ENCODE measurements around the gene SALL1.

DNA sequence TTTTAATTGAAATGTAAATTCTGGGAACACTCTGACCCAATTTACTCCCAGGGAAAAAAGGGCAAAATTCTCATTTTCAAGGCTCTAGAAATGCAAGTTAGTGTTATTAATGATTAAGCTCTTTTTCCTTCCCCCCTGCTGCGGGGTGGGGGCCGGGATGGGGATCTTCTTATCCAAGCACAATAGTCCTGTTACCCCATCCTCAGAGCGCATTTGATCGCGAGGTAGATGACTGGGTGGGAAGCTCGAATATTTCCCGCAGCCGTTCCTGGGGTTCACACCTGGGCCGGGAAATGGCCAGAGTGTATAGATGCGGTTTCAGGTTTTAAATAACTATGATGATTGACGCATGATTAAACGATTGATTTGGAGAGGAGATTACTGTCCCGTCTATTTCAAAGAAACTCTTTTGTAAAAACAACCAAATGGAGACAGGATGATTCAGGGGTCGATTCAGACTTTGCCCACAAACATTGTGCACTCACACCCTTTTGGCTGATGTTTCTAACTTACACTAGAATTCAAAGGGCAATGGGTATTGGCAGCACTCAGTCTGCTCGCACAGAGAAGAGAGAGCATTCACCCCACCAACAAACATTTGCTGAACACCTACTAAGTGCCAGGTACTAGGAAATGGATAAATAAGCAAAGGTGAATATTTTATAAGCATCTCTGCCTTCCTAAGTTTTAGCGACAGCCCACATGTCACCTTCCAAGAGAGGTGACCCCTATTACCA, 55.0 kb downstream of the SALL1 start:
- TF ChIP-seq, protein P1, sequence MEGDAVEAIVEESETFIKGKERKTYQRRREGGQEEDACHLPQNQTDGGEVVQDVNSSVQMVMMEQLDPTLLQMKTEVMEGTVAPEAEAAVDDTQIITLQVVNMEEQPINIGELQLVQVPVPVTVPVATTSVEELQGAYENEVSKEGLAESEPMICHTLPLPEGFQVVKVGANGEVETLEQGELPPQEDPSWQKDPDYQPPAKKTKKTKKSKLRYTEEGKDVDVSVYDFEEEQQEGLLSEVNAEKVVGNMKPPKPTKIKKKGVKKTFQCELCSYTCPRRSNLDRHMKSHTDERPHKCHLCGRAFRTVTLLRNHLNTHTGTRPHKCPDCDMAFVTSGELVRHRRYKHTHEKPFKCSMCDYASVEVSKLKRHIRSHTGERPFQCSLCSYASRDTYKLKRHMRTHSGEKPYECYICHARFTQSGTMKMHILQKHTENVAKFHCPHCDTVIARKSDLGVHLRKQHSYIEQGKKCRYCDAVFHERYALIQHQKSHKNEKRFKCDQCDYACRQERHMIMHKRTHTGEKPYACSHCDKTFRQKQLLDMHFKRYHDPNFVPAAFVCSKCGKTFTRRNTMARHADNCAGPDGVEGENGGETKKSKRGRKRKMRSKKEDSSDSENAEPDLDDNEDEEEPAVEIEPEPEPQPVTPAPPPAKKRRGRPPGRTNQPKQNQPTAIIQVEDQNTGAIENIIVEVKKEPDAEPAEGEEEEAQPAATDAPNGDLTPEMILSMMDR (IDR thresholded peaks at IDR 0.05; ENCODE audit: low read depth, low read length) = no peak
- no peak for TF ChIP-seq EZH2phosphoT487 (IDR thresholded peaks at IDR 0.05; ENCODE audit: low read depth)

Measured in OCI-LY3 (cell line).